ENCODE data around the gene NTRK3. TPM values are rescaled to one million over a fixed set of nuclear protein-coding genes. Genes with fewer than 3 reads are reported as not detected.

Gene NTRK3
- total RNA-seq, 1 donor from 2014 or later = 6.4 TPM

DNA sequence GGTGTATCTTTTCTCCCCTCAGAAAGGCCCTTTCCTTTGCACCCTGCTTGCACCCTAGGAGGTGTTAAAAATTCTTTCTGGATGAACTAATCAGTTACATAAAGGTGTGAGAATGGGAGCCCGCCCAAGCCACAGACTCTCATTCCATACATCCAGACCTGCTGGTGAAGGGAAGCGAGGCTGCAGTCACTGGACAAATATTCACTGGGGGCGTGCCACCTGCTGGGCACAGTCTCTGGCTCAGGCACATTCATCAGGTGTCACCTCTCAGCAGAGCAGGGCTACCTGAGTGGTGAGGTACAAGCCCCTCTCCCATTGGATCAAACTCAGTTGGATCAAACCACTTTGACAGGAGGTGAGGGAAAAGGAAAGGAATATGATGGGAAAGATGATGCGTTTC, 52.0 kb downstream of the NTRK3 start:
- H3K4me3 Mint-ChIP-seq (ENCODE audit: unreplicated experiment) = no peak overlapping the region
- DNase-seq (ENCODE audit: low spot score) = no peak

GRCh38 chr15:88202231-88202630, 54.3 kb downstream of the NTRK3 start:
- no peaks in the 10 kb centered on the region for H3K9me3 Mint-ChIP-seq (ENCODE audit: unreplicated experiment)
- no peak overlapping the region for H3K4me3 Mint-ChIP-seq (ENCODE audit: unreplicated experiment)

More for the DNA sequence above, 52.0 kb downstream of the NTRK3 start:
- peaks cover 4% of the 10 kb centered on the region for H3K27me3 Mint-ChIP-seq (ENCODE audit: unreplicated experiment)
- H3K27ac Mint-ChIP-seq (ENCODE audit: unreplicated experiment) = no peak overlapping the region
- H3K4me1 Mint-ChIP-seq (ENCODE audit: unreplicated experiment) = peaks cover 27% of the 10 kb centered on the region
- H3K9me3 Mint-ChIP-seq (ENCODE audit: unreplicated experiment) = no peaks in the 10 kb centered on the region
- no peaks in the 10 kb centered on the region for H3K36me3 Mint-ChIP-seq (ENCODE audit: low read depth, unreplicated experiment)
- TF ChIP-seq CTCF (IDR thresholded peaks at IDR 0.05; ENCODE audit: unreplicated experiment) = no peak

DNA sequence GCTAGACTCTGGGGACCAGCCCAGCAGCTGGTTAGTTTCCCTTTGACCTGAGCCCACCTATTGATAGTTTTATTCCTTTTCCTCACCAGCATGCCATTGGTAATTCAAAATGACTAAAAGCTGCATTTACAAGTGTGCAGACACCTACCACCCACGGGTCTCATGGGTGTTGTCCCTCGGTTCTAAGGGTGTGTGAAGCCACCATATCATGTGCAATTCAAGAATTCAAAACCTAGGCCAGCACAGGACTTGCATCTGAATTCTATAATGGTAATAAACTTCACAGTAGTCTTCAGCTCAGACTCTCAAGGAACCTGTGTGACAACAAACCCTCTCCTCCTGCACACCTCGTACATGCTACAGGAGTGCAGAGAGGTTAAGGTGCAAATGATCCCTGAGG, 55.3 kb downstream of the NTRK3 start:
- H3K9me3 Mint-ChIP-seq (ENCODE audit: unreplicated experiment) = no peaks in the 10 kb centered on the region
- no peaks in the 10 kb centered on the region for H3K36me3 Mint-ChIP-seq (ENCODE audit: low read depth, unreplicated experiment)
- H3K4me1 Mint-ChIP-seq (ENCODE audit: unreplicated experiment) = peaks cover 18% of the 10 kb centered on the region
- no peak overlapping the region for H3K27ac Mint-ChIP-seq (ENCODE audit: unreplicated experiment)
- H3K4me3 Mint-ChIP-seq (ENCODE audit: unreplicated experiment) = no peak overlapping the region
- no peak for TF ChIP-seq CTCF (IDR thresholded peaks at IDR 0.05; ENCODE audit: unreplicated experiment)
- peaks cover 5% of the 10 kb centered on the region for H3K27me3 Mint-ChIP-seq (ENCODE audit: unreplicated experiment)
- DNase-seq (ENCODE audit: low spot score) = no peak

More at GRCh38 chr15:88202231-88202630, 54.3 kb downstream of the NTRK3 start:
- Mint-ChIP-seq H3K4me1 (ENCODE audit: unreplicated experiment) (peaks cover 14% of the 10 kb centered on the region), H3K36me3 (ENCODE audit: low read depth, unreplicated experiment) (no peaks in the 10 kb centered on the region), H3K27ac (ENCODE audit: unreplicated experiment) (no peak overlapping the region), H3K27me3 (ENCODE audit: unreplicated experiment) (peaks cover 3% of the 10 kb centered on the region)
- no peak for TF ChIP-seq CTCF (IDR thresholded peaks at IDR 0.05; ENCODE audit: unreplicated experiment)
- DNase-seq (ENCODE audit: low spot score) = no peak

GRCh38 chr15:88196961-88197360, 59.6 kb downstream of the NTRK3 start:
- H3K36me3 Mint-ChIP-seq (ENCODE audit: low read depth, unreplicated experiment) = no peaks in the 10 kb centered on the region
- no peaks in the 10 kb centered on the region for H3K9me3 Mint-ChIP-seq (ENCODE audit: unreplicated experiment)
- TF ChIP-seq CTCF (IDR thresholded peaks at IDR 0.05; ENCODE audit: unreplicated experiment) = no peak
- H3K4me1 Mint-ChIP-seq (ENCODE audit: unreplicated experiment) = peaks cover 22% of the 10 kb centered on the region
- H3K27me3 Mint-ChIP-seq (ENCODE audit: unreplicated experiment) = peaks cover 10% of the 10 kb centered on the region
- H3K27ac Mint-ChIP-seq (ENCODE audit: unreplicated experiment) = no peak overlapping the region
- no peak overlapping the region for H3K4me3 Mint-ChIP-seq (ENCODE audit: unreplicated experiment)
- no peak for DNase-seq (ENCODE audit: low spot score)

DNA sequence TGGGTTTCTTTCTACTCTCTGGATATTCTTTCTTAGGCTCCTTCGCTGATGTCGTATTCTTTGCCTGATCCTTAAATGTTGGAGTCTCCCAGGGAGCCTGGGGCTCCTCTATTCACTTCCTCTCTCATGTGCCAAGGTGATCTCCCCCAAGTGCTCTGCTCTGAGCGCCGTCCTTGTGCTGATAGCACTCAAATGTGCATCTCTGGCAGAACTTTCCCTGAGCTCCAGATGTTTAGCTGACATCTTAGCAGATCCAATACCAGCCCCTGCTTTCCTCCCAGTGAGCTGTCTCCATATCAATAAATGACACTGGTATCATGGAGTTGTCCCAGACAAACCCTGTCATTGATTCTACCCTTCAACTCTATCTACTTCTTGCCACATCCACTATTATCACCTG, 62.4 kb downstream of the NTRK3 start:
- H3K36me3 Mint-ChIP-seq (ENCODE audit: low read depth, unreplicated experiment) = no peaks in the 10 kb centered on the region
- peaks cover 10% of the 10 kb centered on the region for H3K27me3 Mint-ChIP-seq (ENCODE audit: unreplicated experiment)
- peaks cover 18% of the 10 kb centered on the region for H3K4me1 Mint-ChIP-seq (ENCODE audit: unreplicated experiment)
- no peak overlapping the region for H3K27ac Mint-ChIP-seq (ENCODE audit: unreplicated experiment)
- H3K9me3 Mint-ChIP-seq (ENCODE audit: unreplicated experiment) = no peaks in the 10 kb centered on the region
- DNase-seq (ENCODE audit: low spot score) = no peak
- TF ChIP-seq CTCF (IDR thresholded peaks at IDR 0.05; ENCODE audit: unreplicated experiment) = no peak
- H3K4me3 Mint-ChIP-seq (ENCODE audit: unreplicated experiment) = no peak overlapping the region

Data from endothelial cell (in vitro differentiated cells).